ENCODE data around the gene SLC4A7.

Gene SLC4A7

DNA sequence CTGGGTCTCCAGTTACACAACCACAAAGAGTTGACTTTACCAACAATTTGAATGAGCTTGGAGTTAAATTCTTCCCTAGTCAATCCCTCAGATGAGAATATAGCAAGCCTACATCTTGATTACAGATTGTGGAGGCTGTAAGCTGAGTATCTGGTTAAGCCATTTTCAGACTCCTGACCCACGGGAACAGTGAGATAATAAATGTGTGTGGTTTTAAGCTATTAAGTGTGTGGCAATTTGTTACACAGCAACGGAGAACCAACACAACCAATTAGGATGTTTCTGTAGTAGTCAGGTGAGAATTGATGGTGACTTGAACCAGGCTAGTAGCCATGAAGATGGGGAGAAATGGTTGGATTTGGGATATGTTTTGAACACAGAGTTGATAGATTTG is 37.7 kb upstream of the SLC4A7 start:
- ChIA-PET POLR2A (no interaction called here), CTCF (interaction anchor here (0.7 kb wide), 1 partner anchor 10 kb away, joined by 4 read pairs; no protein-coding TSS in a partner anchor)

GRCh38 chr3:27521179-27521871 is 37.1 kb upstream of the SLC4A7 start:
- CTCF ChIA-PET, result interaction anchor here (0.7 to 1.6 kb wide), 2 partner anchors 9 to 10 kb away, joined by 4 to 5 read pairs; no protein-coding TSS in a partner anchor
- DNase-seq (ENCODE audit: extremely low spot score), result no peak
- POLR2A ChIA-PET, result no interaction called here
- TF ChIP-seq, protein P1, sequence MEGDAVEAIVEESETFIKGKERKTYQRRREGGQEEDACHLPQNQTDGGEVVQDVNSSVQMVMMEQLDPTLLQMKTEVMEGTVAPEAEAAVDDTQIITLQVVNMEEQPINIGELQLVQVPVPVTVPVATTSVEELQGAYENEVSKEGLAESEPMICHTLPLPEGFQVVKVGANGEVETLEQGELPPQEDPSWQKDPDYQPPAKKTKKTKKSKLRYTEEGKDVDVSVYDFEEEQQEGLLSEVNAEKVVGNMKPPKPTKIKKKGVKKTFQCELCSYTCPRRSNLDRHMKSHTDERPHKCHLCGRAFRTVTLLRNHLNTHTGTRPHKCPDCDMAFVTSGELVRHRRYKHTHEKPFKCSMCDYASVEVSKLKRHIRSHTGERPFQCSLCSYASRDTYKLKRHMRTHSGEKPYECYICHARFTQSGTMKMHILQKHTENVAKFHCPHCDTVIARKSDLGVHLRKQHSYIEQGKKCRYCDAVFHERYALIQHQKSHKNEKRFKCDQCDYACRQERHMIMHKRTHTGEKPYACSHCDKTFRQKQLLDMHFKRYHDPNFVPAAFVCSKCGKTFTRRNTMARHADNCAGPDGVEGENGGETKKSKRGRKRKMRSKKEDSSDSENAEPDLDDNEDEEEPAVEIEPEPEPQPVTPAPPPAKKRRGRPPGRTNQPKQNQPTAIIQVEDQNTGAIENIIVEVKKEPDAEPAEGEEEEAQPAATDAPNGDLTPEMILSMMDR (IDR thresholded peaks at IDR 0.05; ENCODE audit: control extremely low read depth, extremely low read depth, low read depth, missing control alignments), result no peak

More for the DNA sequence above, 37.7 kb upstream of the SLC4A7 start:
- DNase-seq (ENCODE audit: extremely low spot score), result no peak
- TF ChIP-seq, protein P1 (IDR thresholded peaks at IDR 0.05; ENCODE audit: control extremely low read depth, extremely low read depth, low read depth, missing control alignments), result no peak

- TF ChIP-seq, protein P1 (IDR thresholded peaks at IDR 0.05; ENCODE audit: control extremely low read depth, extremely low read depth, low read depth, missing control alignments), result no peak
- no peak for DNase-seq (ENCODE audit: extremely low spot score)
- ChIA-PET CTCF (interaction anchor here (1.9 kb wide), 1 partner anchor 10 kb away, joined by 4 read pairs; no protein-coding TSS in a partner anchor), POLR2A (no interaction called here)
Observed at GRCh38 chr3:27511724-27512422, 27.7 kb upstream of the SLC4A7 start.

- TF ChIP-seq, protein P1 (IDR thresholded peaks at IDR 0.05; ENCODE audit: control extremely low read depth, extremely low read depth, low read depth, missing control alignments), result no peak
- no peak for DNase-seq (ENCODE audit: extremely low spot score)
- ChIA-PET POLR2A (no interaction called here), CTCF (no interaction called here)
Observed at GRCh38 chr3:27509376-27509775, 25.2 kb upstream of the SLC4A7 start.

GRCh38 chr3:27508424-27508823 is 24.2 kb upstream of the SLC4A7 start:
- TF ChIP-seq, protein P1 (IDR thresholded peaks at IDR 0.05; ENCODE audit: control extremely low read depth, extremely low read depth, low read depth, missing control alignments), result no peak
- ChIA-PET CTCF (no interaction called here), POLR2A (no interaction called here)
- DNase-seq (ENCODE audit: extremely low spot score), result no peak

DNA sequence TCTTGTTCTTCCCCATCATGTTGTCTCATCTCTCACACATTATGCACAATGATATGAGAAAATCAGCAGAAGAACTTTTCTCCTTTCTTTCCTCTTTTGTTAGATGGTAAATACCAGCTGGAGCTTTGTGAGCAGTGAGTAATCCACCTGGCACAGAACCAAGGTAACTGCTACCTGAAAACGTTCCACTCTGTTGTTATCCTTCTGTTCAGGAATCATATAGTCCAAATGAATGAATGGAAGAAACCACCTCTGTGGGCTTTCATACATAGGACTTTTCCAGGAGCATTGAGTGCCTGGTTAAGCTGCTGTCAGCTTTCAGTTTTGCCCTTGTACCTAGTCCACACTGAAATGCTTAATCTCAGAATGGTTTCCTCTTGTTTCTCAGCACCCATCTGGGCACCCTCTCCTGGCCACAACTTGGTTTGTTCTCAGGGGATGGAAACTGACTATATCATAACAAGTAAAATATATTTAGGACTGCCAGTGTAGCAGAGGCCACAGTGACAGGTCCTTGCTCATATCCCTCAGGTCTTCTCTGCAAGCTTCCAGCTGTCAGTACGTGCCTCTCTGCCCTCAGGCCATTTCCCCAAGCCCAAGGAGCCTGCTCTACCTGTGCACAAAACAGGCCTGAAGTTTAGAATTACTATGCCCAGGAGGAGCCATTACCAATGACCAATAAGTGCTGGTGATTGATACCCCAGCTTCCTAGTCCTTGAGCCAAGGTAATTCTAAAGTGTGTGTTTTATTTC is 23.5 kb upstream of the SLC4A7 start:
- DNase-seq (ENCODE audit: extremely low spot score), result no peak
- TF ChIP-seq, protein P1 (IDR thresholded peaks at IDR 0.05; ENCODE audit: control extremely low read depth, extremely low read depth, low read depth, missing control alignments), result no peak
- ChIA-PET CTCF (interaction anchor here (0.7 to 1.0 kb wide), 3 partner anchors 10 to 779 kb away, joined by 3 read pairs; no protein-coding TSS in a partner anchor), POLR2A (no interaction called here)

Measured in GM10248 (cell line).